ENCODE data around the gene DOCK4.

GRCh38 chr7:111780527-111780926 is 425.7 kb downstream of the DOCK4 start:
- TF ChIP-seq, protein P1, sequence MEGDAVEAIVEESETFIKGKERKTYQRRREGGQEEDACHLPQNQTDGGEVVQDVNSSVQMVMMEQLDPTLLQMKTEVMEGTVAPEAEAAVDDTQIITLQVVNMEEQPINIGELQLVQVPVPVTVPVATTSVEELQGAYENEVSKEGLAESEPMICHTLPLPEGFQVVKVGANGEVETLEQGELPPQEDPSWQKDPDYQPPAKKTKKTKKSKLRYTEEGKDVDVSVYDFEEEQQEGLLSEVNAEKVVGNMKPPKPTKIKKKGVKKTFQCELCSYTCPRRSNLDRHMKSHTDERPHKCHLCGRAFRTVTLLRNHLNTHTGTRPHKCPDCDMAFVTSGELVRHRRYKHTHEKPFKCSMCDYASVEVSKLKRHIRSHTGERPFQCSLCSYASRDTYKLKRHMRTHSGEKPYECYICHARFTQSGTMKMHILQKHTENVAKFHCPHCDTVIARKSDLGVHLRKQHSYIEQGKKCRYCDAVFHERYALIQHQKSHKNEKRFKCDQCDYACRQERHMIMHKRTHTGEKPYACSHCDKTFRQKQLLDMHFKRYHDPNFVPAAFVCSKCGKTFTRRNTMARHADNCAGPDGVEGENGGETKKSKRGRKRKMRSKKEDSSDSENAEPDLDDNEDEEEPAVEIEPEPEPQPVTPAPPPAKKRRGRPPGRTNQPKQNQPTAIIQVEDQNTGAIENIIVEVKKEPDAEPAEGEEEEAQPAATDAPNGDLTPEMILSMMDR (IDR thresholded peaks at IDR 0.05; ENCODE audit: insufficient read depth, low read depth, low read length): no peak
- no peak for TF ChIP-seq EZH2 (IDR thresholded peaks at IDR 0.05; ENCODE audit: insufficient read depth, low read length)
